GM18868 (cell line): ENCODE data around the gene GPD1L.

Source experiments
- ATAC-seq: cut with Tn5 transposase; IDR thresholded peaks from one replicate; pipeline ENCODE4 v1.9.1; 2021; ENCODE audit warnings: mild to moderate bottlenecking, moderate library complexity; ENCODE audit not compliant: unreplicated experiment

The GPD1L gene

GRCh38 chr3:32217339-32217738 is 110.9 kb downstream of the GPD1L start:
- ATAC-seq, result no peak
